ENCODE data around the gene KSR1. TPM values are rescaled to one million over a fixed set of nuclear protein-coding genes. Genes with fewer than 3 reads are reported as not detected.

Gene KSR1
- polyA plus RNA-seq, 1 of the 3 experiments (the other 2 are of a cell fraction): 7.5 TPM

DNA sequence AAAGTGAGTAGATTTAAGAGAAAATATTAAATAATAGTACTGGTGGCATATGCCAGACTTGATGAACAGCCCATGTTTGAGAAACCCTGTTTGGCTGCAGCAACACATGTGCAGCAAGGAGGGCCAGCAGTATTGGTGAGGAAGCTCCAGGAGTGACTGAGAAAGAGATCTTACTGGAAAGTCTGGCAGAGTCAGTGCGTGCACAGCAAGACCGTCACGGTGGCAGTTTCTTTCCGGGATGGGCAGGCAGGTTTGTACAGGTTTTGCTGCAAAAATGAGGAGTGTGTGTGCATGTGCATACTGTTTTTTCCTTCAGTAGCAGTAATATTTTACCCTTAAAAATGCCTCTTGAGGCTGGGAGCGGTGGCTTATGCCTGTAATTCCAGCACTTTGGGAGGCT lies 41.4 kb downstream of the KSR1 start:
- Histone ChIP-seq H3K4me2 (no peak overlapping the region), H3K9me2 (no peaks in the 10 kb centered on the region), H4K20me1 (ENCODE audit: insufficient read depth) (no peaks in the 10 kb centered on the region), H3K4me1 (ENCODE audit: control insufficient read depth in 1 of 2, insufficient read depth in 2 of 2, low read depth in 1 of 2, low read length in 1 of 2) (peaks cover 0 to 6% of the 10 kb centered on the region in 2 experiments; a peak in 2 of 4 replicates), H3K4me3 (ENCODE audit: low read depth in 2 of 2, low read length in 1 of 2) (no peak overlapping the region), H3K9me3 (no peaks in the 10 kb centered on the region), H3K27me3 (ENCODE audit: insufficient read depth) (no peaks in the 10 kb centered on the region), H3K27ac (ENCODE audit: low read depth in 2 of 2, low read length in 1 of 2) (no peak overlapping the region), H3K9ac (no peak overlapping the region), H3K36me3 (replicated peaks in 1 of 2; ENCODE audit: control insufficient read depth in 1 of 2, insufficient read depth in 2 of 2, low read length in 1 of 2) (no peaks in the 10 kb centered on the region), H3K79me2 (ENCODE audit: insufficient read depth) (no peaks in the 10 kb centered on the region), H2AFZ (ENCODE audit: low read depth) (no peak overlapping the region), H3F3A (replicated peaks; ENCODE audit: insufficient read depth) (no peaks in the 10 kb centered on the region)
- TF ChIP-seq TCF12 (IDR thresholded peaks at IDR 0.05) (no peak), EP300 (IDR thresholded peaks at IDR 0.05; ENCODE audit: borderline replicate concordance in 1 of 2, low read depth in 1 of 2, low read length in 1 of 2) (no peak), EZH2phosphoT487 (IDR thresholded peaks at IDR 0.05; ENCODE audit: borderline replicate concordance, low read depth) (no peak), MXI1 (IDR thresholded peaks at IDR 0.05; ENCODE audit: low read depth, low read length) (no peak), RAD21 (IDR thresholded peaks at IDR 0.05; ENCODE audit: low read length) (no peak), GABPA (IDR thresholded peaks at IDR 0.05; ENCODE audit: low read depth) (no peak), PBX3 (IDR thresholded peaks at IDR 0.05) (no peak), RXRA (IDR thresholded peaks at IDR 0.05; ENCODE audit: borderline replicate concordance, low read depth) (no peak), JUND (IDR thresholded peaks at IDR 0.05) (no peak), IRF3 (IDR thresholded peaks at IDR 0.05; ENCODE audit: low read depth, low read length) (no peak), NRF1 (IDR thresholded peaks at IDR 0.05; ENCODE audit: low read depth, low read length) (no peak), REST (IDR thresholded peaks at IDR 0.05; ENCODE audit: low read depth, low read length) (no peak)
- no peak for DNase-seq
- ChIA-PET POLR2A (no interaction called here), CTCF (interaction anchor here (0.9 kb wide), 1 partner anchor 105 kb away, joined by 3 read pairs; no protein-coding TSS in a partner anchor)
- 93% methylated on average over 5 of the region's 5 CpGs for WGBS (ENCODE audit: low lambda C conversion rate)
